Neuronal stem cell (in vitro differentiated cells): ENCODE results near the gene IMPACT.
A peak's percentile ranks its signal among the peaks of the same experiment; 100 is the strongest.

Source experiments
- DNase-seq: peaks from one replicate; pipeline ENCODE4 v3.0.0-alpha.2; 2013; ENCODE audit warnings: low spot score
- H2AFZ ChIP-seq: one replicate; pipeline ENCODE4 v1.6.1; 2013; ENCODE audit warnings: mild to moderate bottlenecking, low read length, inconsistent platforms
- H2AK5ac ChIP-seq: 2 replicates; pipeline ENCODE4 v1.6.1; 2013; ENCODE audit warnings: low read depth, mild to moderate bottlenecking, inconsistent platforms, low read length, moderate library complexity, mixed read lengths
- H2BK120ac ChIP-seq: 2 replicates; pipeline ENCODE4 v1.6.1; 2013; ENCODE audit warnings: low read depth, mild to moderate bottlenecking, inconsistent platforms, low read length, moderate library complexity, mixed read lengths
- H2BK12ac ChIP-seq: one replicate; pipeline ENCODE4 v1.6.1; 2013; ENCODE audit warnings: low read length, inconsistent platforms
- H2BK15ac ChIP-seq: 2 replicates; pipeline ENCODE4 v1.6.1; 2013; ENCODE audit warnings: mild to moderate bottlenecking, low read length, inconsistent platforms, mixed read lengths
- H2BK5ac ChIP-seq: one replicate; pipeline ENCODE4 v1.6.1; 2013; ENCODE audit warnings: inconsistent platforms, mild to moderate bottlenecking, low read length, moderate library complexity
- H3K14ac ChIP-seq: one replicate; pipeline ENCODE4 v1.6.1; 2013; ENCODE audit warnings: low read length, inconsistent platforms
- H3K18ac ChIP-seq: 2 replicates; pipeline ENCODE4 v1.6.1; 2013; ENCODE audit warnings: low read length, inconsistent platforms
- H3K23ac ChIP-seq: 2 replicates; pipeline ENCODE4 v1.6.1; 2013; ENCODE audit warnings: low read depth, mild to moderate bottlenecking, mixed read lengths, low read length, inconsistent platforms; ENCODE audit not compliant: poor library complexity
- H3K27ac ChIP-seq: replicated peaks from 3 replicates; pipeline ENCODE4 v1.5.1; 2013; ENCODE audit warnings: low read length, inconsistent platforms
- H3K27me3 ChIP-seq, 3 experiments: 2 replicates each; pipeline ENCODE4 v1.6.1; 2013; ENCODE audit warnings: low read length in 3 of 3, mild to moderate bottlenecking in 2 of 3, inconsistent platforms in 1 of 3, low read depth in 1 of 3, mixed read lengths in 1 of 3, moderate library complexity in 1 of 3; ENCODE audit not compliant: control insufficient read depth in 3 of 3, insufficient read depth in 3 of 3
- H3K36me3 ChIP-seq, 2 donors: replicated peaks in 1 of 2; 2 replicates each; pipeline ENCODE4 v1.6.1; 2013; ENCODE audit warnings: low read length in 2 of 2; ENCODE audit not compliant: control insufficient read depth in 2 of 2, insufficient read depth in 2 of 2
- H3K4ac ChIP-seq: 2 replicates; pipeline ENCODE4 v1.6.1; 2013; ENCODE audit warnings: inconsistent platforms, mild to moderate bottlenecking, low read length, moderate library complexity
- H3K4me1 ChIP-seq, 2 donors: 1 replicate in 1 of 2; 2 replicates in 1 of 2; pipeline ENCODE4 v1.6.1; 2013; ENCODE audit warnings: low read length in 2 of 2, low read depth in 1 of 2; ENCODE audit not compliant: control insufficient read depth in 2 of 2, insufficient read depth in 1 of 2
- H3K4me2 ChIP-seq: one replicate; pipeline ENCODE4 v1.6.1; 2013; ENCODE audit warnings: mild to moderate bottlenecking, low read length, inconsistent platforms; ENCODE audit not compliant: insufficient read depth, poor library complexity, severe bottlenecking
- H3K4me3 ChIP-seq, 2 donors: 2 replicates each; pipeline ENCODE4 v1.5.1; 2013; ENCODE audit warnings: low read length in 2 of 2, mild to moderate bottlenecking in 2 of 2, inconsistent platforms in 1 of 2, moderate library complexity in 1 of 2
- H3K79me1 ChIP-seq: one replicate; pipeline ENCODE4 v1.6.1; 2013; ENCODE audit warnings: low read depth, mild to moderate bottlenecking, inconsistent platforms, low read length, moderate library complexity
- H3K9ac ChIP-seq: one replicate; pipeline ENCODE4 v1.6.1; 2013; ENCODE audit warnings: mild to moderate bottlenecking, low read depth, low read length, inconsistent platforms; ENCODE audit not compliant: poor library complexity
- H3K9me3 ChIP-seq, 2 donors: replicated peaks in 1 of 2; 2 replicates each; pipeline versions ENCODE3 to v1.6.1; 2013; ENCODE audit warnings: low read length in 2 of 2, mild to moderate bottlenecking in 2 of 2, inconsistent platforms in 1 of 2, low read depth in 1 of 2, mixed read lengths in 1 of 2, moderate library complexity in 1 of 2; ENCODE audit not compliant: control insufficient read depth in 2 of 2, insufficient read depth in 1 of 2
- H4K8ac ChIP-seq: one replicate; pipeline ENCODE4 v1.6.1; 2013; ENCODE audit warnings: low read depth, mild to moderate bottlenecking, inconsistent platforms, low read length, moderate library complexity
- H4K91ac ChIP-seq: one replicate; pipeline ENCODE4 v1.6.1; 2013; ENCODE audit warnings: low read length, low read depth, mild to moderate bottlenecking, inconsistent platforms; ENCODE audit not compliant: poor library complexity
- WGBS, 2 donors: extraction: QIAGEN DNeasy Blood & Tissue Kit; methylation state at CpG; one replicate each; pipeline ENCODE4 v1.1.7; 2013; ENCODE audit warnings: missing lambda C conversion rate in 2 of 2, mixed read lengths in 1 of 2; ENCODE audit not compliant: insufficient read length in 2 of 2, insufficient replicate concordance in 1 of 2; ENCODE audit errors: extremely low coverage in 2 of 2; 5-methylcytosine and 5-hydroxymethylcytosine counted together

Gene IMPACT

GRCh38 chr18:24459772-24460171, 33.3 kb downstream of the IMPACT start:
- H3K18ac ChIP-seq, result no peak overlapping the region
- no peak overlapping the region for H2BK120ac ChIP-seq
- H2BK15ac ChIP-seq, result no peak overlapping the region
- H3K14ac ChIP-seq, result no peak overlapping the region
- H3K79me1 ChIP-seq, result no peaks in the 10 kb centered on the region
- H3K4me1 ChIP-seq, result peaks cover 3 to 10% of the 10 kb centered on the region in 2 donors
- H3K9ac ChIP-seq, result no peak overlapping the region
- H3K27ac ChIP-seq, result no peak overlapping the region
- H3K9me3 ChIP-seq, result peaks cover 0 to 10% of the 10 kb centered on the region in 2 donors
- no peak overlapping the region for H4K91ac ChIP-seq
- H2AFZ ChIP-seq, result no peak overlapping the region
- no peak overlapping the region for H2BK12ac ChIP-seq
- H2BK5ac ChIP-seq, result no peak overlapping the region
- H4K8ac ChIP-seq, result no peak overlapping the region
- H3K4me2 ChIP-seq, result no peak overlapping the region
- WGBS, 2 donors, result no CpG with 5 or more reads among the region's 4 CpGs
- DNase-seq, result no peak
- H3K4ac ChIP-seq, result no peak overlapping the region
- H2AK5ac ChIP-seq, result no peak overlapping the region
- H3K23ac ChIP-seq, result no peak overlapping the region
- H3K36me3 ChIP-seq, result no peaks in the 10 kb centered on the region
- H3K4me3 ChIP-seq, result no peak overlapping the region
- H3K27me3 ChIP-seq, result no peaks in the 10 kb centered on the region

DNA sequence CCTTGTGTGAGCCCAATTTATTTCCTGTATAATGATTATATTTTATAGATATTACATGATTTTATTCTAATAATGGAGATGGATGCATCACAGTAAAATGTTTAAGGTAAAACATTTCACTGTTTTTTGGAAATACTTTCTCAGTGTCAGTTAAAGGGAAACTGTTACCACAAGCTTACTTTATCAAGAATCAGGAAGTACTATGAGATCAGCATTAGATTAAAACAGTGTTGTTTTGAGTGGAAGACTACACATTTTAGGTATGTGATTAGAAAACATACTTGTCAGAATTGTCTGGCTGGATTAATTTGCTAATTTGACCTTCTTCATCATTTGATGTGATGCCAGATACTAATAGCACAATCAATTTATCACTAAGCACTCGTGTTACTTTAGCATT, 33.9 kb downstream of the IMPACT start, which contains the start of gene HRH4:
TSS of gene HRH4 (plus strand) at position 250 of the 400 bp plus-strand sequence. CDS start at position 342, 92 bp downstream.
- DNase-seq, result no peak
- Histone ChIP-seq H2AFZ (no peak within 1 kb of the TSS), H2AK5ac (no peak within 1 kb of the TSS), H2BK5ac (no peak within 1 kb of the TSS), H3K9ac (no peak within 1 kb of the TSS), H3K14ac (no peak within 1 kb of the TSS), H4K8ac (no peak within 1 kb of the TSS), H3K36me3 (no peaks in the 10 kb centered on the region), H3K9me3 (peaks cover 0 to 10% of the 10 kb centered on the region in 2 donors), H3K4me3 (no peak within 1 kb of the TSS), H4K91ac (no peak within 1 kb of the TSS), H2BK12ac (no peak within 1 kb of the TSS), H3K4me1 (peaks cover 3 to 10% of the 10 kb centered on the region in 2 donors), H3K4me2 (no peak within 1 kb of the TSS), H2BK15ac (no peak within 1 kb of the TSS), H3K27me3 (no peaks in the 10 kb centered on the region), H2BK120ac (no peak within 1 kb of the TSS), H3K4ac (no peak within 1 kb of the TSS), H3K27ac (no peak within 1 kb of the TSS), H3K23ac (no peak within 1 kb of the TSS), H3K18ac (no peak within 1 kb of the TSS), H3K79me1 (no peaks in the 10 kb centered on the region)
- WGBS, 2 donors, result no CpG with 5 or more reads among the region's 1 CpG

- no peak overlapping the region for H3K4me3 ChIP-seq
- no peak overlapping the region for H4K8ac ChIP-seq
- H3K27ac ChIP-seq, result no peak overlapping the region
- no peak overlapping the region for H3K18ac ChIP-seq
- H2BK120ac ChIP-seq, result no peak overlapping the region
- no peak overlapping the region for H3K14ac ChIP-seq
- H3K4me1 ChIP-seq, result peaks cover 3 to 10% of the 10 kb centered on the region in 2 donors
- H3K23ac ChIP-seq, result no peak overlapping the region
- H3K9me3 ChIP-seq, result peaks cover 0 to 10% of the 10 kb centered on the region in 2 donors
- no peak overlapping the region for H2BK15ac ChIP-seq
- H4K91ac ChIP-seq, result no peak overlapping the region
- H2BK5ac ChIP-seq, result no peak overlapping the region
- no peaks in the 10 kb centered on the region for H3K79me1 ChIP-seq
- DNase-seq, result no peak
- no peak overlapping the region for H3K4ac ChIP-seq
- H3K9ac ChIP-seq, result no peak overlapping the region
- no CpG with 5 or more reads among the region's 8 CpGs for WGBS, 2 donors
- no peaks in the 10 kb centered on the region for H3K36me3 ChIP-seq
- no peak overlapping the region for H2AK5ac ChIP-seq
- no peak overlapping the region for H2BK12ac ChIP-seq
- H3K4me2 ChIP-seq, result no peak overlapping the region
- no peak overlapping the region for H2AFZ ChIP-seq
- no peaks in the 10 kb centered on the region for H3K27me3 ChIP-seq
These were observed 35.5 kb downstream of the IMPACT start for GRCh38 chr18:24461996-24462395.

DNA sequence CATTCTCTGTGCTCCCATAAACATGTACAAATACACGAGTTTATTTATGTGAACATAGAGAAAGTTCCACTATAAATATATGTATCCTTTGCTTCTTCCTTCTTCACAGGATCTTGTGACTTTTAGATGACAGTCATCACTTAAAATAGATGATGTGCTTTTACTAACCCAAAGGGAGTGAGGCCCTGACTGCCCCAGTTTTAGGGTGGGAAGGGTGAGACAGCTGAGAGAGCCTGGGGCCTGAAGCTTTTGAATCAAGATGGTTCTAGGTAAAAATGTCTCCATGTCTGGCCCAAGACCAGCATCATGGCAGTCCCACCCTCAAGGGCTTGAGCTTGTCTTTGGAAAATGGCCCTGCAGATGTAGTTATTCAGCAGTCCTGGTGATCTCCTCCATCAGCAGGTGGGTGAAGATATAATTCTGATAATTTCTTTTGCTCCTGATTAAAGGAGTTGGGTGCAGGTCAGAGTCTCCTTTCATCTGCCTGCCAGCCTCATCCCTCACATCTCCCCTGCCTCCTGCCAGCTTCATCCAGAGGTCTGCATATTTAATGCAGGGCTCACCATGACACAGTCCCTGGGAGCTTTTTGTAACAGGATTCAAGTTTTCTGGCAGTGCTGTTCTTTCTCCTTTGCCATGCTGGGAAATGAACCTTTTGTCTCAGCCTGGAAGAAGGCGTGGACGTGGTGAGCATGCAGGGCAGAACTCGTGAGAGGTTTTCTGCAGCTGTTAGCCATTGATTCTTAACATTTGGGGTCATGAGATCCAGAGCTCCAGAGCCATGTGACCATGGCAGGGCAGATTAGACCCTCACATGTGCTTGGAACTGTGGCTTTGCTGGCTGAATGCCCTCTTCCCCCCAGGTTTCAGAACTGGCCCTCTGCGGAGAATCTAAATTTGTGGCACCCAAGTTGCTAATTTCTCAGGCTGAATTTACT, 36.6 kb downstream of the IMPACT start:
- Histone ChIP-seq H3K4ac (no peak overlapping the region), H2BK12ac (no peak overlapping the region), H2BK15ac (no peak overlapping the region), H3K36me3 (no peaks in the 10 kb centered on the region), H3K18ac (no peak overlapping the region), H3K9ac (no peak overlapping the region), H3K9me3 (peaks cover 0 to 7% of the 10 kb centered on the region in 2 donors), H2BK5ac (no peak overlapping the region), H3K4me1 (peaks cover 3 to 10% of the 10 kb centered on the region in 2 donors), H3K27me3 (no peaks in the 10 kb centered on the region), H3K27ac (no peak overlapping the region), H3K4me3 (no peak overlapping the region), H3K14ac (no peak overlapping the region), H2AK5ac (no peak overlapping the region), H4K91ac (no peak overlapping the region), H4K8ac (no peak overlapping the region), H2AFZ (peak overlapping the region; percentile 88), H3K79me1 (no peaks in the 10 kb centered on the region), H3K23ac (no peak overlapping the region), H2BK120ac (no peak overlapping the region), H3K4me2 (no peak overlapping the region)
- no peak for DNase-seq
- no CpG with 5 or more reads among the region's 5 CpGs for WGBS, 2 donors
